ENCODE measurements around the gene FGFR1OP2. TPM values are rescaled to one million over a fixed set of nuclear protein-coding genes. Genes with fewer than 3 reads are reported as not detected.

Gene FGFR1OP2
- total RNA-seq, 4 donors from 2014 or later, result 13.7 to 85.4 (median 43.9) TPM

- H3K4me3 ChIP-seq, result no peak overlapping the region
- no peak overlapping the region for H3K27ac ChIP-seq
- no peak for TF ChIP-seq POLR2AphosphoS5 (IDR thresholded peaks at IDR 0.05)
- no peak for TF ChIP-seq EP300 (IDR thresholded peaks at IDR 0.05; ENCODE audit: low read depth)
- TF ChIP-seq CTCF (IDR thresholded peaks at IDR 0.05), result no peak
- TF ChIP-seq POLR2A (IDR thresholded peaks at IDR 0.05), result no peak
- H3K9me3 ChIP-seq, result no peaks in the 10 kb centered on the region
- 80 to 91% methylated on average over 4 to 10 of the region's 10 CpGs for WGBS, 2 donors (ENCODE audit: low coverage in 1 of 2)
- no peaks in the 10 kb centered on the region for H3K4me1 ChIP-seq
- peaks cover 0 to 6% (median 2%) of the 10 kb centered on the region in 4 donors for H3K36me3 ChIP-seq
- no peaks in the 10 kb centered on the region for H3K27me3 ChIP-seq
- no peak for DNase-seq
- intact Hi-C loops (cut with DNase I; ENCODE audit: low total_unique reads), result no loop called here
- in situ Hi-C loops (cut with MboI; ENCODE audit: low pct_ligation_motif_present in 1 of 4, low pct_unique_long_range_greater_than_20kb in 1 of 4, low sequenced_read_pairs in 3 of 4), result no loop called here
Observed at GRCh38 chr12:26987634-26988424, 49.6 kb downstream of the FGFR1OP2 start.

DNA sequence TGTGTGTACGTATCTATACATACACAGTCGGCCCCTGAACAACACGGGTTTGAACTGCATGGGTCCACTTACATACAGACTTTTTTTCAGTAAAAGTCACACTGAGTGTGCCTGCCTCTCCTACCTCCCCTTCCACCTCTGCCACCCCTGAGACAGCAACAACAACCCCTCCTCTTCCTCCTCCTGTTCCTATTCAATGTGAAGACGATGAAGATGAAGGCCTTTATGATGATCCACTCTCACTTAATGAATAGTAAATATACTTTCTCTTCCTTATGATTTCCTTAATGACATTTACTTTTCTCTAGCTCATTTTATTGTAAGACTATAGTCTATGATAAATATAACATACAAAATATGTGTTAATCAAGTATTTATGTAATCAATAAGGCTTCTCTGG is 50.4 kb downstream of the FGFR1OP2 start:
- no peak for DNase-seq
- intact Hi-C loops (cut with DNase I; ENCODE audit: low total_unique reads), result no loop called here
- 84 to 88% methylated on average over 2 to 4 of the region's 4 CpGs for WGBS, 2 donors (ENCODE audit: low coverage in 1 of 2)
- Histone ChIP-seq H3K27ac (no peak overlapping the region), H3K9me3 (no peaks in the 10 kb centered on the region), H3K4me3 (no peak overlapping the region), H3K27me3 (no peaks in the 10 kb centered on the region), H3K36me3 (peaks cover 0 to 6% (median 2%) of the 10 kb centered on the region in 4 donors), H3K4me1 (no peaks in the 10 kb centered on the region)
- TF ChIP-seq EP300 (IDR thresholded peaks at IDR 0.05; ENCODE audit: low read depth) (no peak), POLR2A (IDR thresholded peaks at IDR 0.05) (no peak), POLR2AphosphoS5 (IDR thresholded peaks at IDR 0.05) (no peak), CTCF (IDR thresholded peaks at IDR 0.05) (no peak)
- in situ Hi-C loops (cut with MboI; ENCODE audit: low pct_ligation_motif_present in 1 of 4, low pct_unique_long_range_greater_than_20kb in 1 of 4, low sequenced_read_pairs in 3 of 4), result no loop called here

- DNase-seq, result no peak
- no peaks in the 10 kb centered on the region for H3K27me3 ChIP-seq
- intact Hi-C loops (cut with DNase I; ENCODE audit: low total_unique reads), result no loop called here
- 73 to 84% methylated on average over 4 of the region's 4 CpGs for WGBS, 2 donors (ENCODE audit: low coverage in 1 of 2)
- TF ChIP-seq POLR2AphosphoS5 (IDR thresholded peaks at IDR 0.05) (no peak), EP300 (IDR thresholded peaks at IDR 0.05; ENCODE audit: low read depth) (no peak), CTCF (IDR thresholded peaks at IDR 0.05) (no peak), POLR2A (IDR thresholded peaks at IDR 0.05) (no peak)
- H3K4me1 ChIP-seq, result no peaks in the 10 kb centered on the region
- H3K27ac ChIP-seq, result no peak overlapping the region
- peaks cover 0 to 11% (median 4%) of the 10 kb centered on the region in 4 donors for H3K36me3 ChIP-seq
- in situ Hi-C loops (cut with MboI; ENCODE audit: low pct_ligation_motif_present in 1 of 4, low pct_unique_long_range_greater_than_20kb in 1 of 4, low sequenced_read_pairs in 3 of 4), result no loop called here
- no peaks in the 10 kb centered on the region for H3K9me3 ChIP-seq
- no peak overlapping the region for H3K4me3 ChIP-seq
Observed at GRCh38 chr12:26989873-26990272, 51.6 kb downstream of the FGFR1OP2 start.

GRCh38 chr12:26991826-26992225 is 53.6 kb downstream of the FGFR1OP2 start:
- Histone ChIP-seq H3K27ac (no peak overlapping the region), H3K27me3 (no peaks in the 10 kb centered on the region), H3K4me3 (no peak overlapping the region), H3K4me1 (no peaks in the 10 kb centered on the region), H3K9me3 (no peaks in the 10 kb centered on the region), H3K36me3 (peaks cover 0 to 23% (median 9%) of the 10 kb centered on the region in 4 donors)
- in situ Hi-C loops (cut with MboI; ENCODE audit: low pct_ligation_motif_present in 1 of 4, low pct_unique_long_range_greater_than_20kb in 1 of 4, low sequenced_read_pairs in 3 of 4) (no loop called here), intact Hi-C loops (cut with DNase I; ENCODE audit: low total_unique reads) (no loop called here)
- TF ChIP-seq EP300 (IDR thresholded peaks at IDR 0.05; ENCODE audit: low read depth) (no peak), POLR2A (IDR thresholded peaks at IDR 0.05) (no peak)
- 96 to 100% methylated on average over 4 of the region's 4 CpGs for WGBS, 2 donors (ENCODE audit: low coverage in 1 of 2)
- no peak for DNase-seq

Measured in transverse colon (tissue), 4 donors.